K562 (cell line): ENCODE data around the gene GLIS1. TPM values are rescaled to one million over a fixed set of nuclear protein-coding genes. Genes with fewer than 3 reads are reported as not detected.

Experiments
- ATAC-seq: fragments of 200-7000 bp; cut with Tn5 transposase; 3 replicates; pipeline ENCODE4 v1.9.1; 2020; ENCODE audit warnings: moderate library complexity
- BruUV-seq: library from RNA; stranded (reverse); fragments of 400-500 nt; replicated peaks from 2 replicates; lab custom pipeline; 2021; lab: Mats Ljungman, UMichigan
- CTCF ChIA-PET: fragments of 300-600 bp; formaldehyde crosslinking; extraction: SDS; loops from one replicate; lab custom pipeline; 2021; ENCODE audit warnings: low intra/inter-chr PET ratio; lab: Yijun Ruan, JAX
- POLR2A ChIA-PET: fragments of 300-600, 350-650 bp; sonication (Branson Sonifier 250); formaldehyde crosslinking; extraction: SDS; loops from one replicate; lab custom pipeline; 2021; ENCODE audit warnings: antibody characterized with exemption, inconsistent platforms; lab: Yijun Ruan, JAX
- DNase-seq, 4 experiments: peaks; one replicate each; pipeline versions ENCODE4 v3.0.0 to v3.0.0-alpha.2; 2011 to 2018; ENCODE audit warnings: low spot score in 3 of 4, mixed read lengths in 3 of 4; ENCODE audit errors: extremely low read depth in 1 of 4
- FAIRE-seq: peaks from 2 replicates; lab custom pipeline; 2011; peaks lifted over from hg19 to GRCh38; lab: Jason Lieb, UNC
- H2AFZ ChIP-seq: 2 replicates; pipeline ENCODE4 v1.6.0; 2011; ENCODE audit warnings: low read depth, low read length, control low read depth, inconsistent platforms
- H3K27ac ChIP-seq: fragments of 200-600 bp; 3 replicates; pipeline ENCODE4 v1.8.0; 2011; ENCODE audit warnings: low read depth, mild to moderate bottlenecking, control low read depth, inconsistent platforms, low read length, moderate library complexity, mixed read lengths; ENCODE audit errors: extremely low read depth
- H3K27me3 ChIP-seq, 2 experiments: fragments of 300-600 bp in 1 of 2; 2 replicates in 1 of 2; 3 replicates in 1 of 2; pipeline versions ENCODE4 v1.6.0 to v1.8.0; 2011; ENCODE audit warnings: inconsistent platforms in 2 of 2, low read length in 2 of 2, mild to moderate bottlenecking in 1 of 2, mixed read lengths in 1 of 2, moderate library complexity in 1 of 2; ENCODE audit not compliant: control insufficient read depth in 2 of 2, insufficient read depth in 2 of 2
- H3K36me3 ChIP-seq: fragments of 300-600 bp; 3 replicates; pipeline ENCODE4 v1.8.0; 2011; ENCODE audit warnings: mild to moderate bottlenecking, low read length, inconsistent platforms; ENCODE audit not compliant: control insufficient read depth, insufficient read depth
- H3K4me1 ChIP-seq, 2 experiments: fragments of 200-600 bp in 1 of 2; replicated peaks in 1 of 2; 2 replicates in 1 of 2; 3 replicates in 1 of 2; pipeline versions ENCODE4 v1.5.1 to v1.8.0; 2011; ENCODE audit warnings: inconsistent platforms in 2 of 2, low read length in 2 of 2, mild to moderate bottlenecking in 1 of 2, mixed read lengths in 1 of 2, moderate library complexity in 1 of 2; ENCODE audit not compliant: control insufficient read depth in 2 of 2, insufficient read depth in 2 of 2
- H3K4me2 ChIP-seq: 2 replicates; pipeline ENCODE4 v1.6.1; 2011; ENCODE audit warnings: low read length, control low read depth, inconsistent platforms, mixed read lengths; ENCODE audit not compliant: insufficient read depth
- H3K4me3 ChIP-seq: fragments of 200-600 bp; sonication (generic), shearing (Covaris generic); 2 replicates; pipeline ENCODE4 v1.5.1; 2016; ENCODE audit warnings: control low read depth, inconsistent platforms
- H3K79me2 ChIP-seq: fragments of 200-600 bp; 3 replicates; pipeline ENCODE4 v1.8.0; 2011; ENCODE audit warnings: low read length, inconsistent platforms; ENCODE audit not compliant: control insufficient read depth, insufficient read depth
- H3K9ac ChIP-seq, 2 experiments: 2 replicates each; pipeline versions ENCODE4 v1.6.0 to v1.6.1; 2011; ENCODE audit warnings: low read depth in 2 of 2, low read length in 2 of 2, control low read depth in 1 of 2, inconsistent platforms in 1 of 2, mild to moderate bottlenecking in 1 of 2, mixed read lengths in 1 of 2; ENCODE audit not compliant: insufficient read depth in 1 of 2
- H3K9me1 ChIP-seq: one replicate; pipeline ENCODE4 v1.6.0; 2011; ENCODE audit warnings: inconsistent platforms, mild to moderate bottlenecking, low read length, moderate library complexity; ENCODE audit not compliant: control insufficient read depth, insufficient read depth
- H3K9me3 ChIP-seq: replicated peaks from 2 replicates; pipeline ENCODE4 v1.5.1; 2011; ENCODE audit warnings: low read depth, low read length, inconsistent platforms; ENCODE audit not compliant: control insufficient read depth, insufficient read depth
- H4K20me1 ChIP-seq: replicated peaks from 2 replicates; pipeline ENCODE4 v1.6.1; 2011; ENCODE audit warnings: low read length, inconsistent platforms, mixed read lengths; ENCODE audit not compliant: control insufficient read depth, insufficient read depth
- GABPB2 ChIP-seq: fragments of 250-450 bp; sonication (Bioruptor Pico); conservative IDR thresholded peaks from 2 replicates; pipeline ENCODE4 v1.5.1; 2021; ENCODE audit warnings: mild to moderate bottlenecking
- MYBL2 ChIP-seq, 2 experiments: fragments of 450-650 bp in 1 of 2; sonication (generic) in 1 of 2; formaldehyde crosslinking in 1 of 2; IDR thresholded peaks; 2 replicates each; pipeline versions ENCODE4 v1.6.1 to v1.8.1; 2017 to 2022; ENCODE audit warnings: borderline replicate concordance in 1 of 2, inconsistent platforms in 1 of 2, low read depth in 1 of 2, mild to moderate bottlenecking in 1 of 2, missing genetic modification reagents in 1 of 2, moderate library complexity in 1 of 2
- NCOA2 ChIP-seq, 2 experiments: fragments of 450-650 bp; IDR thresholded peaks; 2 replicates each; pipeline ENCODE4 v1.6.1; 2018; ENCODE audit warnings: mild to moderate bottlenecking in 2 of 2, moderate library complexity in 1 of 2; ENCODE audit not compliant: partially characterized antibody in 2 of 2
- NCOA4 ChIP-seq: fragments of 450-650 bp; IDR thresholded peaks from 2 replicates; pipeline ENCODE4 v1.6.1; 2018; ENCODE audit warnings: mild to moderate bottlenecking; ENCODE audit not compliant: partially characterized antibody
- NEUROD1 ChIP-seq: fragments of 150-350 bp; IDR thresholded peaks from 2 replicates; pipeline ENCODE4 v1.6.1; 2014; ENCODE audit warnings: borderline replicate concordance, low read length, low read depth; ENCODE audit not compliant: partially characterized antibody
- NFATC3 ChIP-seq: fragments of 450-650 bp; IDR thresholded peaks from 2 replicates; pipeline ENCODE4 v1.6.1; 2017; ENCODE audit warnings: mild to moderate bottlenecking
- NFYB ChIP-seq: IDR thresholded peaks from 2 replicates; pipeline ENCODE4 v1.6.1; 2011; ENCODE audit warnings: mild to moderate bottlenecking, moderate library complexity; ENCODE audit not compliant: insufficient read length; ENCODE audit errors: extremely low read depth
- SNIP1 ChIP-seq: fragments of 450-650 bp; IDR thresholded peaks from 2 replicates; pipeline ENCODE4 v1.7.1; 2017; ENCODE audit warnings: low read depth, mild to moderate bottlenecking
- U2AF1 ChIP-seq: fragments of 200-400 bp; formaldehyde crosslinking; optimal IDR thresholded peaks from 2 replicates; pipeline ENCODE3; 2017; ENCODE audit warnings: mild to moderate bottlenecking, low read depth, low read length, moderate library complexity
- ZNF133 ChIP-seq: fragments of 250-450 bp; sonication (Bioruptor Pico); IDR thresholded peaks from 2 replicates; pipeline ENCODE4 v1.4.0; 2020; ENCODE audit warnings: mild to moderate bottlenecking
- WGBS: fragments of 100-300 bp; shearing (Covaris generic); methylation state at CpG from one replicate; pipeline ENCODE4 v1.1.6; 2016; ENCODE audit warnings: low coverage, mixed read lengths; ENCODE audit not compliant: insufficient coverage; ENCODE audit errors: missing lambda C conversion rate; 5-methylcytosine and 5-hydroxymethylcytosine counted together
- in situ Hi-C: fragments of 300-500 bp; cut with MboI; formaldehyde crosslinking; loops from 4 replicates; pipeline ENCODE4 v1.15.0; 2018; ENCODE audit warnings: inconsistent platforms, mixed read lengths
- intact Hi-C: fragments of 100-400 bp; cut with micrococcal nuclease; formaldehyde crosslinking; loops from 2 replicates; pipeline ENCODE4 v1.14.2; 2022
- polyA plus RNA-seq, 8 experiments: library from polyadenylated mRNA; depleted of rRNA in 4 of 8; stranded (reverse) in 5 of 8; unstranded in 3 of 8; fragments of >200 nt; fragmentation: Nextera tagmentation in 2 of 8; fragmentation: Illumina TruSeq in 1 of 8; extraction: Ambion mirVana in 2 of 8; extraction: Trizol in 1 of 8; gene quantifications; 2 replicates each; pipeline versions ENCODE4 v1.2.1 to v1.2.3, GENCODE V29; 2011 to 2014; ENCODE audit warnings: inconsistent platforms in 1 of 8, missing spikeins in 1 of 8
- total RNA-seq, 7 experiments: library from RNA; depleted of rRNA in 6 of 7; stranded (reverse); fragments of >200 nt in 6 of 7; fragmentation: Illumina TruSeq in 2 of 7; extraction: Trizol in 2 of 7; gene quantifications; 2 replicates each; pipeline versions ENCODE4 v1.2.1 to v1.2.3, GENCODE V29; 2011 to 2021; ENCODE audit warnings: low replicate concordance in 1 of 7
- TF ChIP-seq, protein P1 (sequence below), 2 experiments: fragments of 450-650 bp; conservative IDR thresholded peaks; 2 replicates each; pipeline ENCODE4 v1.6.1; 2017; ENCODE audit warnings: mild to moderate bottlenecking in 2 of 2, moderate library complexity in 2 of 2
- TF ChIP-seq, protein P2 (sequence below): fragments of 250-450 bp; sonication (Bioruptor Pico); IDR thresholded peaks from 2 replicates; pipeline ENCODE4 v1.5.1; 2021; ENCODE audit warnings: mild to moderate bottlenecking

The GLIS1 gene
- total and polyA plus RNA-seq, 9 of the 15 experiments (the other 6 are each of a cell fraction or from before 2014, with no cell fraction given), result not detected

DNA sequence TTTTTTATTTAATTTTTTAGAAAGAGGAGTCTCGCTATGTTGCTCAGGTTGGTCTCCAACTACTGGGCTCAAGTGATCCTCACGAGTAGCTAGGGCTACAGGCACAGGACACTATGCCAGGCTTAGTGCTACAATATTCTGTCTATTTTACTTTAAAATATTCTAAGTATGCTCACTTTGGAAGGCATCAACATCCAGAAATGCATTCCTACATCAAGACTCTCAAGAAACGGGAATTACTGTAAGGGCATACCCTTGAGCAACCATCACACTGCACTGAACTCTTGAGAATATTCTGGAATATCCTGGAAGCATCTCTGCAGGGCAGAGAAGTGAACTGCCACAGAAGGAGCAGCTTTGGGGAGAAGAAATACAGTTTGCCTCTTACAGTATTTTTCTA is 280.3 kb downstream of the GLIS1 start:
- CTCF ChIA-PET, result no interaction called here
- Histone ChIP-seq H2AFZ (no peak overlapping the region), H4K20me1 (no peaks in the 10 kb centered on the region), H3K9ac (no peak overlapping the region), H3K27me3 (peaks cover 18 to 41% of the 10 kb centered on the region in 2 experiments; a peak in 4 of 5 replicates), H3K4me1 (peaks cover 0 to 20% of the 10 kb centered on the region in 2 experiments; a peak in 3 of 5 replicates), H3K36me3 (no peaks in the 10 kb centered on the region), H3K9me1 (no peaks in the 10 kb centered on the region)
- POLR2A ChIA-PET, result interaction anchor here (0.5 to 0.7 kb wide), 2 partner anchors 16 to 36 kb away, joined by 3 to 4 read pairs; no protein-coding TSS in a partner anchor
- in situ Hi-C loops, result no loop called here
- WGBS, result 17% methylated on average over 3 of the region's 3 CpGs
- no peak for FAIRE-seq
- no peak for TF ChIP-seq SNIP1
- TF ChIP-seq ZNF133 (CRISPR knock-in tag), result no peak
- TF ChIP-seq, protein P1, sequence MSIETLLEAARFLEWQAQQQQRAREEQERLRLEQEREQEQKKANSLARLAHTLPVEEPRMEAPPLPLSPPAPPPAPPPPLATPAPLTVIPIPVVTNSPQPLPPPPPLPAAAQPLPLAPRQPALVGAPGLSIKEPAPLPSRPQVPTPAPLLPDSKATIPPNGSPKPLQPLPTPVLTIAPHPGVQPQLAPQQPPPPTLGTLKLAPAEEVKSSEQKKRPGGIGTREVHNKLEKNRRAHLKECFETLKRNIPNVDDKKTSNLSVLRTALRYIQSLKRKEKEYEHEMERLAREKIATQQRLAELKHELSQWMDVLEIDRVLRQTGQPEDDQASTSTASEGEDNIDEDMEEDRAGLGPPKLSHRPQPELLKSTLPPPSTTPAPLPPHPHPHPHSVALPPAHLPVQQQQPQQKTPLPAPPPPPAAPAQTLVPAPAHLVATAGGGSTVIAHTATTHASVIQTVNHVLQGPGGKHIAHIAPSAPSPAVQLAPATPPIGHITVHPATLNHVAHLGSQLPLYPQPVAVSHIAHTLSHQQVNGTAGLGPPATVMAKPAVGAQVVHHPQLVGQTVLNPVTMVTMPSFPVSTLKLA (conservative IDR thresholded peaks at IDR 0.05), result no peak
- no peak for TF ChIP-seq NFYB
- no peak for TF ChIP-seq GABPB2 (CRISPR knock-in tag)
- TF ChIP-seq U2AF1, result no peak
- TF ChIP-seq, protein P2, sequence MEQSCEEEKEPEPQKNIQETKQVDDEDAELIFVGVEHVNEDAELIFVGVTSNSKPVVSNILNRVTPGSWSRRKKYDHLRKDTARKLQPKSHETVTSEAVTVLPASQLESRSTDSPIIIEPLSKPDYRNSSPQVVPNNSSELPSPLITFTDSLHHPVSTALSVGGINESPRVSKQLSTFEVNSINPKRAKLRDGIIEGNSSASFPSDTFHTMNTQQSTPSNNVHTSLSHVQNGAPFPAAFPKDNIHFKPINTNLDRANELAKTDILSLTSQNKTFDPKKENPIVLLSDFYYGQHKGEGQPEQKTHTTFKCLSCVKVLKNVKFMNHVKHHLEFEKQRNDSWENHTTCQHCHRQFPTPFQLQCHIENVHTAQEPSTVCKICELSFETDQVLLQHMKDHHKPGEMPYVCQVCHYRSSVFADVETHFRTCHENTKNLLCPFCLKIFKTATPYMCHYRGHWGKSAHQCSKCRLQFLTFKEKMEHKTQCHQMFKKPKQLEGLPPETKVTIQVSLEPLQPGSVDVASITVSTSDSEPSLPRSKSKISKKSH (CRISPR knock-in tag), result no peak
- no peak for TF ChIP-seq NCOA4
- TF ChIP-seq NEUROD1, result no peak
- no peak for TF ChIP-seq MYBL2 (IDR thresholded peaks at IDR 0.05; ENCODE audit: low read depth)
- TF ChIP-seq MYBL2 (CRISPR knock-in tag; IDR thresholded peaks at IDR 0.05; ENCODE audit: borderline replicate concordance), result no peak
- no peak for TF ChIP-seq NCOA2 (IDR thresholded peaks at IDR 0.05; ENCODE audit: partially characterized antibody in 2 of 2)
- no peak for TF ChIP-seq NFATC3
- TF ChIP-seq, all 486 proteins: peak for 0
- no peak overlapping the region for H3K4me3 ChIP-seq
- intact Hi-C loops, result no loop called here
- ATAC-seq, result no peak
- BruUV-seq, result no TSS peak
- H3K4me2 ChIP-seq, result no peak overlapping the region
- DNase-seq, result no peak
- no peak overlapping the region for H3K27ac ChIP-seq
- H3K79me2 ChIP-seq, result no peaks in the 10 kb centered on the region
- H3K9me3 ChIP-seq, result 0 out of 2 replicates have a peak, but pooled peaks cover 2% of the 10 kb centered on the region
